Keratinocyte (primary cell): ENCODE measurements around the gene SARS2. TPM values are rescaled to one million over a fixed set of nuclear protein-coding genes. Genes with fewer than 3 reads are reported as not detected.

ENCODE experiments used
- DNase-seq: peaks from one replicate; pipeline ENCODE4 v3.0.0-alpha.2; 2011; ENCODE audit warnings: low read depth, missing footprints, low spot score
- FAIRE-seq: peaks from 2 replicates; lab custom pipeline; 2011; peaks lifted over from hg19 to GRCh38; lab: Jason Lieb, UNC
- H2AFZ ChIP-seq: 2 replicates; pipeline ENCODE4 v1.6.0; 2012; ENCODE audit warnings: low read length, control low read depth, inconsistent platforms; ENCODE audit not compliant: control insufficient read depth
- H3K27ac ChIP-seq: 2 replicates; pipeline ENCODE4 v1.5.1; 2011; ENCODE audit warnings: low read length; ENCODE audit not compliant: control insufficient read depth, insufficient read depth
- H3K27me3 ChIP-seq: 3 replicates; pipeline ENCODE4 v1.6.0; 2011; ENCODE audit warnings: low read length; ENCODE audit not compliant: control insufficient read depth, insufficient read depth; ENCODE audit errors: extremely low read depth
- H3K36me3 ChIP-seq, 2 experiments: 2 replicates in 1 of 2; 3 replicates in 1 of 2; pipeline ENCODE4 v1.5.1; 2011; ENCODE audit warnings: low read length in 2 of 2, mild to moderate bottlenecking in 1 of 2; ENCODE audit not compliant: control insufficient read depth in 2 of 2, insufficient read depth in 2 of 2; ENCODE audit errors: extremely low read depth in 1 of 2
- H3K4me1 ChIP-seq: 3 replicates; pipeline ENCODE4 v1.5.1; 2011; ENCODE audit warnings: low read length; ENCODE audit not compliant: control insufficient read depth, insufficient read depth; ENCODE audit errors: extremely low read depth
- H3K4me2 ChIP-seq: 3 replicates; pipeline ENCODE4 v1.6.0; 2011; ENCODE audit warnings: low read depth, low read length; ENCODE audit not compliant: control insufficient read depth, insufficient read depth; ENCODE audit errors: extremely low read depth
- H3K4me3 ChIP-seq, 3 experiments: fragments of 200-600 bp in 1 of 3; sonication (generic) in 1 of 3; 2 replicates in 2 of 3; 3 replicates in 1 of 3; pipeline ENCODE4 v1.5.1; 2011 to 2016; ENCODE audit warnings: low read length in 3 of 3, mild to moderate bottlenecking in 3 of 3, control low read depth in 2 of 3, inconsistent platforms in 1 of 3, low read depth in 1 of 3, mixed read lengths in 1 of 3, mixed run types in 1 of 3, moderate library complexity in 1 of 3; ENCODE audit not compliant: control insufficient read depth in 2 of 3, insufficient read depth in 2 of 3; ENCODE audit errors: extremely low read depth in 1 of 3
- H3K79me2 ChIP-seq: 2 replicates; pipeline ENCODE4 v1.6.0; 2012; ENCODE audit warnings: low read length; ENCODE audit not compliant: control insufficient read depth, insufficient read depth
- H3K9ac ChIP-seq: 3 replicates; pipeline ENCODE4 v1.6.0; 2011; ENCODE audit warnings: low read length; ENCODE audit not compliant: control insufficient read depth, insufficient read depth; ENCODE audit errors: extremely low read depth
- H3K9me1 ChIP-seq: 3 replicates; pipeline ENCODE4 v1.6.0; 2011; ENCODE audit warnings: low read length; ENCODE audit not compliant: control insufficient read depth, insufficient read depth; ENCODE audit errors: extremely low read depth
- H3K9me3 ChIP-seq: 2 replicates; pipeline ENCODE4 v1.5.1; 2012; ENCODE audit warnings: low read depth, low read length; ENCODE audit not compliant: control insufficient read depth
- H4K20me1 ChIP-seq: 3 replicates; pipeline ENCODE4 v1.6.0; 2011; ENCODE audit warnings: low read length; ENCODE audit not compliant: control insufficient read depth, insufficient read depth; ENCODE audit errors: extremely low read depth
- EZH2 ChIP-seq: IDR thresholded peaks from one replicate; pipeline ENCODE4 v1.6.1; 2012; ENCODE audit warnings: inconsistent platforms, mild to moderate bottlenecking, low read length, moderate library complexity
- dilution Hi-C: fragments of 300-500 bp; cut with MboI; formaldehyde crosslinking; loops from one replicate; pipeline ENCODE4 v1.7.0; 2020; ENCODE audit warnings: low sequenced_read_pairs; ENCODE audit not compliant: extremely low pct_ligation_motif_present
- polyA plus RNA-seq, 5 experiments: library from polyadenylated mRNA; depleted of rRNA in 3 of 5; stranded (reverse) in 3 of 5; stranded (forward) in 1 of 5; unstranded in 1 of 5; fragments of >200 nt; gene quantifications; 1 replicate in 1 of 5; 2 replicates in 3 of 5; 3 replicates in 1 of 5; pipeline versions ENCODE4 v1.2.1 to v1.2.3, GENCODE V29; 2011 to 2012; ENCODE audit warnings: missing spikeins in 2 of 5, low read depth in 1 of 5, low replicate concordance in 1 of 5
- TF ChIP-seq, protein P1 (sequence below), 3 experiments: IDR thresholded peaks in 1 of 3; conservative IDR thresholded peaks in 1 of 3; optimal IDR thresholded peaks in 1 of 3; 2 replicates in 2 of 3; 3 replicates in 1 of 3; pipeline versions ENCODE3 to v1.5.1; 2011; ENCODE audit warnings: low read length in 3 of 3, mild to moderate bottlenecking in 3 of 3, moderate library complexity in 2 of 3, control low read depth in 1 of 3, inconsistent platforms in 1 of 3; ENCODE audit not compliant: insufficient read depth in 2 of 3; ENCODE audit errors: extremely low read depth in 1 of 3

The SARS2 gene
- polyA plus RNA-seq, 1 donor (not counting 4 experiments of a cell fraction or from before 2014, with no cell fraction given): 13.9 TPM

DNA sequence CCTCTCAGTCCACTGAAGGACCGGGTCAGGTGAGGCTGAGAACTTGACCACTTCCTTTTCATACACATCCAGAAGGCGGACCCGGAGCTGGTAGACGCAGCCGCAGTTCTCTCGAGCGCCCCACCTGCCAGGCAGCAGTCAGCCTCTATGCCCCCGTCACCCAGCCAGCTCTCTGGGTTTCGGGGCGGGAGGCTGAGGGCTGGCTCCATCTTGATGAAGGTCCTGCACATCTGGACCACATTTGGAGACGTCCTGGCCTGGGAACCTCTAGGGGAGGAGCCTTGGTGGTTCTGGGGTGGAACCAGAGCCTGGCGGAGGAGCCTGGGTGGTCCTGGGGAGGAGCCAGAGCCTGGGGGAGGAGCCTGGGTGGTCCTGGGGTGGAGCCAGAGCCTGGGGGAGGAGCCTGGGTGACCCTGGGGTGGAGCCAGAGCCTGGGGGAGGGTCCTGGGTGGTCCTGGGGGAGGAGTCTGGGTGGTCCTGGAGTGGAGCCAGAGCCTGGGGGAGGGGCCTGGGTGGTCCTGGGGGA lies 14.5 kb upstream of the SARS2 start:
- no peaks in the 10 kb centered on the region for H3K27me3 ChIP-seq
- H3K4me1 ChIP-seq: peaks cover 2% of the 10 kb centered on the region
- no peak overlapping the region for H3K4me2 ChIP-seq
- no peak overlapping the region for H3K4me3 ChIP-seq
- H3K9me3 ChIP-seq: no peaks in the 10 kb centered on the region
- no peaks in the 10 kb centered on the region for H3K79me2 ChIP-seq
- no peak for DNase-seq
- no peaks in the 10 kb centered on the region for H4K20me1 ChIP-seq
- no peak for FAIRE-seq
- dilution Hi-C loops: no loop called here
- H3K9me1 ChIP-seq: no peaks in the 10 kb centered on the region
- H3K9ac ChIP-seq: no peak overlapping the region
- no peak overlapping the region for H3K27ac ChIP-seq
- TF ChIP-seq, protein P1, sequence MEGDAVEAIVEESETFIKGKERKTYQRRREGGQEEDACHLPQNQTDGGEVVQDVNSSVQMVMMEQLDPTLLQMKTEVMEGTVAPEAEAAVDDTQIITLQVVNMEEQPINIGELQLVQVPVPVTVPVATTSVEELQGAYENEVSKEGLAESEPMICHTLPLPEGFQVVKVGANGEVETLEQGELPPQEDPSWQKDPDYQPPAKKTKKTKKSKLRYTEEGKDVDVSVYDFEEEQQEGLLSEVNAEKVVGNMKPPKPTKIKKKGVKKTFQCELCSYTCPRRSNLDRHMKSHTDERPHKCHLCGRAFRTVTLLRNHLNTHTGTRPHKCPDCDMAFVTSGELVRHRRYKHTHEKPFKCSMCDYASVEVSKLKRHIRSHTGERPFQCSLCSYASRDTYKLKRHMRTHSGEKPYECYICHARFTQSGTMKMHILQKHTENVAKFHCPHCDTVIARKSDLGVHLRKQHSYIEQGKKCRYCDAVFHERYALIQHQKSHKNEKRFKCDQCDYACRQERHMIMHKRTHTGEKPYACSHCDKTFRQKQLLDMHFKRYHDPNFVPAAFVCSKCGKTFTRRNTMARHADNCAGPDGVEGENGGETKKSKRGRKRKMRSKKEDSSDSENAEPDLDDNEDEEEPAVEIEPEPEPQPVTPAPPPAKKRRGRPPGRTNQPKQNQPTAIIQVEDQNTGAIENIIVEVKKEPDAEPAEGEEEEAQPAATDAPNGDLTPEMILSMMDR (optimal IDR thresholded peaks at IDR 0.05 in 1 of 3, IDR thresholded peaks at IDR 0.05 in 1 of 3, conservative IDR thresholded peaks at IDR 0.05 in 1 of 3; ENCODE audit: extremely low read depth in 1 of 3, insufficient read depth in 2 of 3, low read length in 3 of 3): no peak
- TF ChIP-seq EZH2: no peak
- no peak overlapping the region for H2AFZ ChIP-seq
- no peaks in the 10 kb centered on the region for H3K36me3 ChIP-seq

DNA sequence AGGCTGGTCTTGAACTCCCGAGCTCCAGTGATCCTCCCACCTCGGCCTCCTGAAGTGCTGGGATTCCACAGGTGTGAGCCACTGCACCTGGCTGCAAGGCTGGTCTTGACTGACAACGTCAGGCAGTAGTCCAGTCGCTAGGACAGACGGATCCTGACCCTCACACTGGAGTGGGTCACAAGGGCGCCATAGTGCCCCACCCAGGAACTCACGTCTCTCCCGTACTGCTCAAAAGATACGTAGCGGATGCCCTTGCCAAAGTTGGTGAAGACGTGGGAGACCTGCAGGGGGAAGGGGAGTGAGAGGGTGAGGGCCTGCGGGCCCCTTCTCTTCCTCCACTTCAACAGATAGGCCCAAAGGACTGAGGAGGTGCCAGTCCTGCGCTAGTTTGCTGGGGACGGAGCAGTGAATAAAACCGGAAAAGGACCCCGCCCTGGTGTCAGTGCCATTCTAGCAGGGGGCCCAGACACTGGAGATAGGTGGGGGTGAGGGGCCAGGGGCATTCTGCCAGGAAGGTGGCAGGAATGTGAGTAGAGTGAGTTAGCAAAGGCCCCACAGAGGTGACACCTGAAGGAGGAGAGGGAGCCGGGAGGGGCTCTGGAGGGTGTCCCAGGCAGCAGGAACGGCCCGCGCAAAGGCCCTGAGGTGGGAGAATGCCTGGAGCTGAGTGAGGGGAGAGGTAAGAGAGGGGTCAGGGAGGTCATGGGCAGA lies 12.1 kb upstream of the SARS2 start:
- H3K27me3 ChIP-seq: no peaks in the 10 kb centered on the region
- no peaks in the 10 kb centered on the region for H3K9me3 ChIP-seq
- H3K4me2 ChIP-seq: no peak overlapping the region
- no peak overlapping the region for H3K27ac ChIP-seq
- no peaks in the 10 kb centered on the region for H3K79me2 ChIP-seq
- no peak for DNase-seq
- TF ChIP-seq, protein P1 (optimal IDR thresholded peaks at IDR 0.05 in 1 of 3, IDR thresholded peaks at IDR 0.05 in 1 of 3, conservative IDR thresholded peaks at IDR 0.05 in 1 of 3; ENCODE audit: extremely low read depth in 1 of 3, insufficient read depth in 2 of 3, low read length in 3 of 3): no peak
- TF ChIP-seq EZH2: no peak
- H3K9ac ChIP-seq: no peak overlapping the region
- H3K36me3 ChIP-seq: no peaks in the 10 kb centered on the region
- H4K20me1 ChIP-seq: no peaks in the 10 kb centered on the region
- no peak overlapping the region for H2AFZ ChIP-seq
- dilution Hi-C loops: no loop called here
- H3K4me1 ChIP-seq: no peaks in the 10 kb centered on the region
- no peak for FAIRE-seq
- H3K4me3 ChIP-seq: no peak overlapping the region
- H3K9me1 ChIP-seq: no peaks in the 10 kb centered on the region
